ENCODE measurements around the gene RALB.

DNA sequence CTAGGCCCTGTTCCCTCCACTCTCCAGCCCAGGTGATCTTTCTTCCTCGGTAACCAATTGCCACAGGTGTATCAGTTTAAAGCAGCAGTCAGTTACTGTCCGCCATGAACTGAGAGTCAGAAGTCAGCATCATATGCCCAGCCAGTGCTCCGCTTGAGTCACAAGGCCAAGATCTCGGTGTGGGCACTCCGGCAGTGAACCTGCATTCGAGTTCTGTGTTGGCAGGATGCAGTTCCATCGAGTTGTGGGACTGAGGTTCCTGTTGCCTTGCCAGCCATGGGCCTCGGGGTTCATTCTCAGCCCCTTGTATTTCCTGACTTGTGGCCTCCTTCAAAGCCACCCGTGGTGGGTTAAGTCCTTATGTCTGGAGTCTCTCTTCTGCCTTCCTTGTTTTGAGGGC is 26.3 kb upstream of the RALB start:
- TF ChIP-seq, protein P1, sequence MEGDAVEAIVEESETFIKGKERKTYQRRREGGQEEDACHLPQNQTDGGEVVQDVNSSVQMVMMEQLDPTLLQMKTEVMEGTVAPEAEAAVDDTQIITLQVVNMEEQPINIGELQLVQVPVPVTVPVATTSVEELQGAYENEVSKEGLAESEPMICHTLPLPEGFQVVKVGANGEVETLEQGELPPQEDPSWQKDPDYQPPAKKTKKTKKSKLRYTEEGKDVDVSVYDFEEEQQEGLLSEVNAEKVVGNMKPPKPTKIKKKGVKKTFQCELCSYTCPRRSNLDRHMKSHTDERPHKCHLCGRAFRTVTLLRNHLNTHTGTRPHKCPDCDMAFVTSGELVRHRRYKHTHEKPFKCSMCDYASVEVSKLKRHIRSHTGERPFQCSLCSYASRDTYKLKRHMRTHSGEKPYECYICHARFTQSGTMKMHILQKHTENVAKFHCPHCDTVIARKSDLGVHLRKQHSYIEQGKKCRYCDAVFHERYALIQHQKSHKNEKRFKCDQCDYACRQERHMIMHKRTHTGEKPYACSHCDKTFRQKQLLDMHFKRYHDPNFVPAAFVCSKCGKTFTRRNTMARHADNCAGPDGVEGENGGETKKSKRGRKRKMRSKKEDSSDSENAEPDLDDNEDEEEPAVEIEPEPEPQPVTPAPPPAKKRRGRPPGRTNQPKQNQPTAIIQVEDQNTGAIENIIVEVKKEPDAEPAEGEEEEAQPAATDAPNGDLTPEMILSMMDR (IDR thresholded peaks at IDR 0.05) = no peak
- TF ChIP-seq POLR2A (IDR thresholded peaks at IDR 0.05) (no peak), EP300 (IDR thresholded peaks at IDR 0.05; ENCODE audit: low read depth) (no peak), POLR2AphosphoS5 (IDR thresholded peaks at IDR 0.05) (no peak)

All from transverse colon (tissue), 4 donors.